GM18907 (cell line): ENCODE data around the gene TSPAN19.
A peak's percentile ranks its signal among the peaks of the same experiment; 100 is the strongest.
"Not testable (repeated sequence)": the region's sequence is repeated elsewhere in the genome, so short reads cannot be mapped to it uniquely, and the experiment has no call there.

Source experiments
- ATAC-seq: cut with Tn5 transposase; IDR thresholded peaks from one replicate; pipeline ENCODE4 v1.9.1; 2021; ENCODE audit warnings: mild to moderate bottlenecking, moderate library complexity; ENCODE audit not compliant: unreplicated experiment

TSPAN19 gene

DNA sequence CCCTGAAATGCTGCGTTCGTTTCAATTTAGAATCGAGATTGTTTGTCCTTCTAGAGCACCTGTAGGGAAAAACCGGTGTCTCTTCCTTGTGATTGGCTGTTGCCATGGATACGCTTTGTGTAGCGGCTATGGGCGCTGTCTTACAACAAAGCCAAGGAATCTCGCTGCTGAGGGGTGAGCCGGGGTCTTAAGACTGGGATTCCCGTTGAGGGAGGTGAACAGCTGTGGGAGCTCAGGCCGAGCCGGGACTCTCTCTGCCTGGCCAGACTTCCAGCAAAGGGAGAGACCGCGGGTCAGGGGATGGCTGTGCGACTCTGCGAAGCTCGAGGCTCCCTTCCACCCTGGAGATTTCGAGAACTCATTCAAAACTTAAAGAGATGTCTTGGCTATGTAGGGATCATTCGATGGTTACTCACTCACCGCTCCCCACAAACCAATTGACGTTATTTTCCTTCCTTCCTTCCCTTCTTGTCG is at the start of gene TSPAN19, which contains the start of gene LRRIQ1:
TSPAN19 (minus strand) TSS at position 44 of the 474 bp plus-strand sequence. CDS start 6,331 bp downstream, outside the sequence.
LRRIQ1 (plus strand) TSS at position 118 of the 474 bp plus-strand sequence. CDS start 1,826 bp downstream, outside the sequence.
- peak; percentile 100 for ATAC-seq

DNA sequence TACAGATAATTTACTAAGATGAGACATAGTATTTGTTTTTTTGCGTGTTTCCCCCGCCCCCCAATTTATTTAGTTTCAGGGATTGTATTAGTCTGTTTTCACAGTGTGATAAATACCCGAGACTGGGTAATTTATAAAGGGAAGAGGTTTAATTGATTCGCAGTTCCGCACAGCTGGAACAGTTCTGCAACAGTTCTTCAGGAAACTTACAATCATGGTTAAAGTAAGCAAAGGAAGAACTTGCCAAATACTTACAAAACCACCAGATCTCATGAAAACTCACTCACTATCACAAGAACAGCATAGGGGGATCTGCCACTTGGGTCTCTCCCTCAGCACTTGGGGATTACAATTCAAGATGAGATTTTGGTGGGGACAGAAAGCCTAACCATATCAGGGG is 49.0 kb upstream of the TSPAN19 start:
- ATAC-seq: no peak

DNA sequence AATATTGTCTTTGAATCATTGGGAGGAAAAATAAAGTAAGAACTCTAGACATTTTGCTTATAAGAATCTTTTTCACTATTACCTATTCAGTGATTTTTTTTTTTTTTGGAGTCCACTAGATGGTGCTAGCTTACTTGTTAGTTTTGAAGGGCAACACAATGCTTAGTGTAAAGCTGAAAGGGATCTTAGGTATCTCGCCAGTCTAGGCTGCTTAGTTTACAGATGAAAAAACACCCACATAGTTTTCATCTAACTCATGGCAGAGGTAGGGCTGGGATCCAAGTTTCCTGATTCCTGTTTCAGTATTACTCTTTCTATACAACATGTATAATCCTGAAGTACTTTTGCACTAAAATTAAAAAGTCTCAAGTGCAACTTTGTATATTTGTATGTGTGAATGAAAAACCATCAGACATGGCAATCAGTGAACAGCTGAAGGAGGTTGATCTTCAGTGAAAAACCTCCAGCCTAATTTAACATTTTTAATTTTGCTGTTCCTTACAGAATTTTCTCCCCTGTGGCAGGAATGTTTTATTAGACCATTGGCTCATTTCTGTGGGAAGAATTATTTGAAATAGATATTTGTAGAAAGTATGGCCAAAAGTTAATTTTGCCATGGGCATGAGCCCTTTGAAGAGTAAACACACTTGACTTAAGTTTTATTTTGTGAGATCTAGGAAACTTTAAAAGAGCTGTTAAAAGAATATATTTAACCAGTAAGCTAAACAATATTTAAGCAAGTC is 40.8 kb upstream of the TSPAN19 start:
- ATAC-seq: peak; percentile 92

DNA sequence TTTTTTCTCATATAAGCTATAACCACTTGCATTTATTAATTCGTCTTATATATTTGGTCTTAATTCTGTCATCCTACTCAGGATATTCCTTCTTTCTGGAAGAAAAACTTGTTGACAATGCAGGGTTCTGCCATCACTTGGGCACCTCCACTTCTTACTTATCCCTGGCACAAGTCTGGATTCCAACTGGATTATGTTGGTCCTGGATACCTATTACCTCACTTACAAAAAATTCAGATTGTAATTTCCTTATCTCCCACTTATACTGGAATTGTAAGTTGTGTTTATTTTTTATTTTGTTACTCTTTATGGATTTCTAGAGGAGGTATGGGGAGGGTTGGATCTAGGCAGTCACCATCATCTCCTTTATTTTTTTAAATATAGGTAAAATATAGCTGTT is 36.7 kb upstream of the TSPAN19 start:
- no peak for ATAC-seq

DNA sequence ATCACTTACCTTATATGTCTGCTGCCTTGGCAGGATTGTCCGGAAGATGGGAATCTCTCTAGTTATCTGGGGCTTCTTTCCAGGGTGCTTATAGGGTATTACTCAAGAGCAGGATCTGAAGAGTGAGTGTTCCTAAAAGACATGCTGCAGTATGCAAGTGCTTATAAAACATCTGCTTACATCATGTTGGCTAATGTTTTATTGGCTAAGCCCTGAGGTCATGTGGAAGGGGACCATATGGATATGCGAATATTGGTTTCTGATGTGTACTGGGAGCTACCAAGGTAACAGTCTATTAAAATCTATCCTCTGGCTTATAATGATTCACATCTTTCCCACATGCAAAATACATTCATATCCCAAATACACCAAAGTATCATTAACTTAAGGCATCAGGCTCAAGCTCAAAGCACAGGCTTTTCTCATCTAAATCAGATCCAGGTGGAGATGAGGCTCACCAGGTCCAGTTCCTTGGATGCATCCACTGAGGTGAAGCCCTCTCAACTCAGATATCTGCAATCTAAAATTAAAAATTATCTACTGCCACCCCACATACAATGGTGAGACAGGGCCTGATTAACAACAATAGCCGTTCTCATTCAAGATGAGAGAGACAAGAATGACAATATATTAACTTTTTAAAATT is 29.9 kb upstream of the TSPAN19 start:
- ATAC-seq: no peak

DNA sequence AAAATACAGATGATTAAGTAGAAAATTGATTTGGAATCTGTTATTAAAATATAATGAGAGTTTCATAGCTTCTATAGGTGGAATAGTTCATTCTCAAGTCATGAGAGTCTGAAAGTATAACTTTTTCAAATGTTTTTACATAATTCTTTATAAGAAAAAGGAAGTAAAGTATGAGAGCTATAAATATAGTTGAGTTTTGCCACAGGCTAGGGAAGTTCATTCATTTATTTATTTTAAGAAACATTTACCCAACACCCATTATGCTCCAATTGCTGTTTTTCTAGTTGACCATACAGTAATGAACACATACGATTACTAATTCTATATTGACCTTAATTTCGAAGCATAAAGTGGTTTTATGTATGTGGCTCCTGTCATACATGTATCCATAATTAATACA is 24.8 kb upstream of the TSPAN19 start:
- ATAC-seq: no peak

DNA sequence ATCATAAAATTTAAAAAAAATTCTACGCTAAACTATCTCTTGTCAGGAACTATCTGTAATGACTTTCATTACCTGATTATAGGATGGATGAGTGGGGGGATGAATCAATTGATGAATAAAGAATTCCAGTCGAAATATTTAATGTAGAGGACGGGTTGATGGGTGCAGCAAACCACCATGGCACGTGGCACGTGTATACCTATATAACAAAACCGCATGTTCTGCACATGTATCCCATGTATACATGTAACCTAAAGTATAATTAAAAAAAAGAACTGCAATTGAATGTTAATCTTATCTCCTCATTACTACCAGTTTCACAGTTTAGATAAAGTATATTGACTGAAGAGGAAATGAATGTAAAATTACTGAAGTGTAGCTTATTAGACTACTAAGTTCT is 23.5 kb upstream of the TSPAN19 start:
- ATAC-seq: no peak

DNA sequence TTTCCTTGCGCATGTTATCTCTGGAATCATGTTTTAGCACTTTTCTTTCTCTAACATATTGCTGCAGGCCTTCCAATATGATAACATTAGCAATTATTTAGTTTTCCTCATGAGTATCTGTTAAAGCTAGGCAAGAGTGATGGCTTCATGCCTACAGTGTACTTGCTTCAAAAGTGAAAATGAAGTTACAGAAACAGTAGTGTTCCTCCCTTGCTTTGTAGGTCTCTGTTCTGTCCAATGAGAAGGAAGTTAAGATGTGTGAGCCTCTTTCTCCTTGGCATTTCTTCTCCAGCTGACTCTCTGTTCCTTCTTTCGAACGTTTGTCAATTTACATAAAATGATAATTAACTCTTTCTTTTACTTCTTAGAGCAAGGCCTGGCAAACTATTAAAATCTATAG is 22.3 kb upstream of the TSPAN19 start:
- no peak for ATAC-seq

DNA sequence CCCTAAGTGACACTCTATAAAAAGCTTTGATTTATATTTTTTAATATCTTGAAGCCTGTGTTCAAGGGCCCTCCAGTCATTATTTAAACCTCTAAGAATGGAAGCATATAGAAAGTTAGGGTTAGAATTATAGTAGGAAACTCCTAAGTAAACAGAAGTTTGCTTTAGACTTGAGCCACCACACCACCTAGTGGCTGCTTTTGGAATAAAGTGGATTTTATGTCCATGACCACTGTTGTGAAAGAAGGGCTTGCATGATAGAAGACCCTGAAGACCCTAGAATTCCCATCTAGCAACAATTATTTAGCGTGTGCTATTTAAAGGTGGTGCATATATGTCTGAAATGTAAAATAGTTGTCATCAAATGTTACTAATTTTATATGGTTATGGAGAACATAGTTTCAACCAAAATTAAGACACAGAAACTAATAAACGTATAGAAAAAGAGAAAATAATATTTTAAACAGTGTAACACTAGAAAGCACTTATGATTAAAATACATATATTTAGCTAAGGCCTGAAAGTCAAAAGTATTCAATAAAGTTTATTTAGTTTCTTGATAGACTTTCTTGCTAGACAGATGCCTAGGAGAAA is 21.4 kb upstream of the TSPAN19 start:
- ATAC-seq: peak; percentile 74

DNA sequence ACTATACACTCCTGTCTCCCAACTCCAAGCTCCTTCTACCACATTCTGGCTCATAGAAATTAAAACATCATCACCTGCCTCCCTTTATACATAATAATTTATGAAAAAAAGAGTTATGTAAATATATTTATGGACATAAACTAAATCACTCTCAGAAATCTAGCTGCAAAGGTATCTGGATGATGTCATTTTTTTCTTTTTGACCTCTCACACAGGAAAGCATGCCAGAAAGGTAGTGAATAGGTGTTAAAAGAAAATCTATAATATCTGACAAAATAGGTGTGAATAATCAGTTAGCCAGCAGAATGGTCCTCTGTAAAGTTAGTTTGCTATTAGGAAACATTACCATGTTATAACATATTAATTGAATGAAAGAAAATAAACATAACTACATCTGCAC is 7.8 kb upstream of the TSPAN19 start:
- ATAC-seq: no peak

DNA sequence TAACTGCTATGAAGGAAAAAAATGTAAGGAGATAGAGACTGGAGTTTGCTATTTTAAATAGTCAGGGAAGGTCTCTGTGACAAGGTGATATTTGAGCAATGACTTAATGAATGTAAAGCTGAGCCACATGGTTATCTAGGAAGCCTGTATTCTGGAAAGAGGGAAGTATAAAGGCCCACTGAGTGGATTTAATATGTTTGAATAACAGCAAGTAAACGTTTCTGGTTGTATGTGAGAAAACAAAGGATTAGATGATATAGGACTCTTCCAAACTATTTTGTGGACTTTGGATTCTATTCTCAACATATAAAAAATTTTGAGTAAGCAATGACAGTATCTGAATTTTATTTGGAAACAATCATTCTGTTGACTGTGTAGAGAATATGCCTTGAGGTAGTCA is 5.3 kb upstream of the TSPAN19 start:
- ATAC-seq: no peak

DNA sequence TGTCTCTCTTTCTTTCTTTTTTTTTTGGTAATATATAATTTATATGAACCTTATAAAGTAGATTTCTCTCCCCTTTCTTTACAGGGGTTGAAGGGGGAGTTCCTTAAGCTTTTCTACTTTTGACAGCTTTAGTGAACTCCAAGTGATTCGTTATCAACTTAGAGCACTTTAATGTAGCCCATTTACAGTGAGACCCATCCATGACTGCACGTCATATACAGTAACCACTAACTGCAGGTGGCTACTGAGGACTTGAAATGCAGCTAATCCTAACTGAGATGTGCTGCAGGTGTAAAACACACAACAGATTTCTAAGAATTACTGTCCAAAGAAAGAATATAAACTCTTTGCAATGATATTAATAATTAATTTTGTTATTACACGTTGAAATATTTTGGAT is 656 bp upstream of the TSPAN19 start:
- ATAC-seq: no peak

DNA sequence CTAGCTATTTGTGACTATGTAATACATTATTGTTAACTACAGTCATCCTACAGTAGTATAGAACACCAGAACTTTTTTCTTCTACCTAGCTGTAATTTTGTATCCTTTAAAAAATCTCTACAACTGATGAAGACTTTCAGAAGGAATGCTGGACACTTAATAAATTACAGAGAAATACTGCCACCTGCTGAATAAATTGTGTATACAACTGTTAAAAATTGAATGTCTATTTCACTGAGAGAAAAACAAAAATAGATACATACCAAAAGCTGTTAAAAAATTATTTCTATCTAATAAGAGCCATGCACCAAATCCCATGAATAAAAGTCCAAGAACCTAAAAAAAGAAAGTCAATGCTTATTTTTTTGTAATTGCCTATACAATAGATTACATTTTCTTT is 6.6 kb downstream of the TSPAN19 start:
- ATAC-seq: peak; percentile 49

DNA sequence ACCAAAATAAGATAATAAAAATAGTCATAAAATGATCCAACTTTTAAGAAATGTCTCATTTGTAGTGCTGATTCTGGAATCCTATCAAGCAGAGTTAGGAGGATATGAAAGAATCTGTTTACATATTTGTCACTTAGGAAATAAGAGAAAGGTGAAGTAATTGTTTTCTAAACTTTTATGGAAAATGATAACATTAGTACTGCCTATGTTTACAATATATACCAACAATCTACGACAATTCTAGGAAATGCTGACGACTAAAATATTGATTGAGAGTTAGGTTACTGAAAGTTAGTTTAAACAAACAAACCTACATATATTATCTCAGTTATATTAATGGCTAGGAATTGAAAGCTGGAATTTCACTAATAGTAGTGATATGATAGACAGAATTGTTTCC is 18.0 kb downstream of the TSPAN19 start:
- ATAC-seq: no peak

DNA sequence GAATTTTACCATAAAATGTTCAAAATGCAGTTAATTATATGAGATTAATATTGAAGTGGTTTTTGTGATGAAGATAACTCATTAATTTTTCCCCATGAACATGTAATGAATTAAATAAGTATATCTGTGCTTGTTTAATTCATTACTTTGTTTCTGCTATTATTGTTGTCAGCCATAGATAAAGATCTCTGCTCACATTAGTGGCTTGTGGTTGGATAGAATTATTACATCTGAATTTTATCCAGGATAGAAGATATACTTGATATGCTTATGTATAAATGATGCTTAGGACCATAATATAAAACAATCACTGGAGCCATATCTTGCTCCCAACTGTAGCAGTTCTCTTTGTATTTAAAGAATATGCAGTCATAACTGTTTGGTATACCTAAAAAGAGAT is 18.5 kb downstream of the TSPAN19 start:
- ATAC-seq: no peak

DNA sequence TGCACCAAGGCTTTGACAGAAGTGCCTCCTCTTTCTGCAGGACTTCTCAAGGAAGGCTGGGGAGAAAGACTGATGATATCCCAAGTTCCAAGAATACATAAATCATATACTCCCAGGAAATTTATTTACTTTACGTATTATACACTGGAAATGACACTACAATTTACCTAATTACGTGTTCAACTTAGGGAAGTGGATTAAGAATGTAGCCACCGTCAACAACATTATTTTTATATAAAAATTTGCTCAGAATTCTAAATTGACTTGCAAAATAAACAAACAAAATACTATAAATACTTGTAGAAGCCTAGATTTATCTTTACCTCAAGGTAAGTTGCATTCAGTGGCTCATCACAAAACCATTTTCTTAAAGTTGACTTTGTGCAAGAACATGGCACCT is 18.9 kb downstream of the TSPAN19 start:
- no peak for ATAC-seq

DNA sequence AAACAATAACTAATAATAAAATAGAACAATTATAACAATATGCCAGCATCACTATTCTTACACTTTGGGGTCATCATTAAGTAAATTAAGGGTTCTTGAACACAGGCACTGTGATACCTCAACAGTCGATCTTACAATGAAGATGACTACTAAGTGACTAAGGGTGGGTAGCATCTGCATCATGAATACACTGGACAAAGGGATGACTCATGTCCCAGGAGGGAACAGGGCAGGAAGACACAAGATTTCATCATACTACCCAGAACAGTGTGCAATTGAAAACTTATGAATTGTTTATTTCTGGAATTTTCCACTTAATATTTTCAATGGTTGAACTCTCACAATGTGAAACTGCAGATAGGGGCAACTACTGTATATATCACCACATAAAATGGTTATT is 19.7 kb downstream of the TSPAN19 start:
- no peak for ATAC-seq

DNA sequence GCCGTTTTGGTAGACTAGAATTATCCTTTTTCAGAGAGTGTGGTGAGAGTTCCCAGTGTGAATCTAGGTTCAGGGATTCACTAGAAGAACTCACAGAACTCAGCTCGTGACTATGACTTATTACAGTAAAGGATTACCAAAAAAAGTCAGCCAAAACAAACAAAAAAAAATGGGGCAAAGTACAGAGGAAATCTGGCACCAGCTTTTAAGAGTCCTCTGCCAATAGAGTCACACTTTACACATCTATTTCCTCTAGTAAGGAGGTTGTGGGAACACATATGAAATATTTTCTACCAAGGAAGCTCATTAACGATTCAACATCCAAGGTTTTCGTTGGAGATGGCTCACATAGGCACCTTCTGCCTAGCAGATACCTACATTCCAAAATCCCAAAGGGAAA is 28.2 kb downstream of the TSPAN19 start:
- ATAC-seq: no peak

DNA sequence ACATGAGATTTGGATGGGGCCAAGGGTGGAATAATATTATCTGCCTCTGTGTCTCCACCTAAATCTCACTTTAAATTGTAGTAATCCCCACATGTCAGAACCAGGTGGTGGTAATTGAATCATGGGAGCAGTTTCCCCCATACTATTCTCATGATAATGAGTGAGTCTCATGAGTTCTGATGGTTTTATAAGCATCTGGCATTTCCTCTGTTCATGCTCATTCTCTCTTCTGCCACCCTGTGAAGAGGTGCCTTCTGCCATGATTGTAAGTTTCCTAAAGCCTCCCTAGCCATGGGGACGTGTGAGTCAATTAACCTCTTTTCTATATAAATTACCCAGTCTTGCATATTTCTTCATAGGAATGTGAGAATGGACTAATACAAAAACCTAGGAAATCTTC is 29.9 kb downstream of the TSPAN19 start:
- ATAC-seq: no peak

DNA sequence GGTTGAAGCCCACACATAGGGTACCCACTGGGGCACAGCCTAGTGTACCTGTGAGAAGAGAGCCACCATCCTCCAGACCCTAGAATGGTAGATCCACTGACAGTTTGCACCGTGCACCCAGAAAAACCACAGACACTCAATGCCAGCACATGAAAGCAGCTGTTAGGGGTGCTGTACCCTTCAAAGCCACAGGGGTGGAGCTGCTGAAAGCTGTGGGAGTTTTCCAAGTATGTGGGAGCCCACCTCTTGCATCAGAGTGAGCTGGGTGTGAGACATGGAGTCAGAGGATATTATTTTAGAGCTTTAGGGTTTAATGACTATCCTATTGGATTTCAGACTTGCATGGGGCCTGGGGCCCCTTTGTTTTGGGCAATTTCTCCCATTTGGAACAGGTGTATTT is 30.5 kb downstream of the TSPAN19 start:
- no peak for ATAC-seq

DNA sequence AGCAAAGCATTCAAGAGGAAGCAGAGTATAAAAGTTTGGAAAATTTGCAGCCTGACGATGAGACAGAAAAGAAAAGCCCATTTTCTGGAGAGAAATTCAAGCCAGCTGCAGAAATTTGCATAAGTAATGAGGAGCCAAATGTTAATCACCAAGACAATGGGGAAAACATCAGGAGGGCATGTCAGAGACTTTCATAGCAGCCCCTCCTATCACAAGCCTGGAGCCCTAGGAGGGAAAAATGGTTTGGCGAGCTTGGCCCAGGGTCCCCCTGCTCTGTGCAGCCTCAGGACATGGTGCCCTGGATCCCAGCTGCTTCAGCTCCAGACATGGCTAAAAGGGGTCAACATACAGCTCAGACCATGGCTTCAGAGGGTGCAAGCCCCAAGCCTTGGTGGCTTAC is 31.0 kb downstream of the TSPAN19 start:
- not testable (repeated sequence) for ATAC-seq

DNA sequence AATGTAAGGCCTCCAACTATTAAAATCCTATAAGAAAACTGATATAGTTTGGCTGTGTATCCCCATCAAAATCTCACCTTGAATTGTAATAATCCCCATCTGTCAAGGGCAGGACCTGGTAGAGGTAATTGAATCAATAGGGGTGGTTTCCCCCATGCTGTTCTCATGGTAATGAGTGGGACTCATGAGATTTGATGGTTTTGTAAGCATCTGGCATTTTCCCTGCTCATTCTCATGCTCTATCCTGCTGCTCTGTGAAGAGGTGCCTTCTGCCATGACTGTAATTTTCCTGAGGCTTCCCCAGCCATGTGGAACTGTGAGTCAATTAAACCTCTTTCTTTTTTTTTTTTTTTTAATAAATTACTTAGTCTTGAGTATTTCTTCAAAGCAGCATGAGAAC is 31.9 kb downstream of the TSPAN19 start:
- no peak for ATAC-seq
